Measurements from ENCODE around the gene SLC22A1.

- TF ChIP-seq CTCF (IDR thresholded peaks at IDR 0.05 in 2 of 3, conservative IDR thresholded peaks at IDR 0.05 in 1 of 3; ENCODE audit: control insufficient read depth in 2 of 3, extremely low read depth in 1 of 3, insufficient read depth in 1 of 3, low read depth in 3 of 3, low read length in 3 of 3) (no peak), BACH1 (IDR thresholded peaks at IDR 0.05; ENCODE audit: borderline replicate concordance) (no peak), POLR2A (IDR thresholded peaks at IDR 0.05; ENCODE audit: low read depth, low read length) (no peak), REST (IDR thresholded peaks at IDR 0.05; ENCODE audit: low read depth, low read length) (no peak), ZBTB11 (CRISPR knock-in tag; IDR thresholded peaks at IDR 0.05) (no peak)
Observed at GRCh38 chr6:160160929-160161646, 39.5 kb downstream of the SLC22A1 start.

All from GM12878 (cell line).